ENCODE data around the gene CD37. TPM values are rescaled to one million over a fixed set of nuclear protein-coding genes. Genes with fewer than 3 reads are reported as not detected.
A peak's percentile ranks its signal among the peaks of the same experiment; 100 is the strongest.

CD37 gene
- total RNA-seq, 1 donor from 2014 or later: not detected

GRCh38 chr19:49338023-49338677 lies 2.9 kb downstream of the CD37 start:
- peak overlapping the region; percentile 84 for H3K4me3 Mint-ChIP-seq
- no peak for DNase-seq (ENCODE audit: extremely low spot score, unreplicated experiment)
- TF ChIP-seq, protein P1, sequence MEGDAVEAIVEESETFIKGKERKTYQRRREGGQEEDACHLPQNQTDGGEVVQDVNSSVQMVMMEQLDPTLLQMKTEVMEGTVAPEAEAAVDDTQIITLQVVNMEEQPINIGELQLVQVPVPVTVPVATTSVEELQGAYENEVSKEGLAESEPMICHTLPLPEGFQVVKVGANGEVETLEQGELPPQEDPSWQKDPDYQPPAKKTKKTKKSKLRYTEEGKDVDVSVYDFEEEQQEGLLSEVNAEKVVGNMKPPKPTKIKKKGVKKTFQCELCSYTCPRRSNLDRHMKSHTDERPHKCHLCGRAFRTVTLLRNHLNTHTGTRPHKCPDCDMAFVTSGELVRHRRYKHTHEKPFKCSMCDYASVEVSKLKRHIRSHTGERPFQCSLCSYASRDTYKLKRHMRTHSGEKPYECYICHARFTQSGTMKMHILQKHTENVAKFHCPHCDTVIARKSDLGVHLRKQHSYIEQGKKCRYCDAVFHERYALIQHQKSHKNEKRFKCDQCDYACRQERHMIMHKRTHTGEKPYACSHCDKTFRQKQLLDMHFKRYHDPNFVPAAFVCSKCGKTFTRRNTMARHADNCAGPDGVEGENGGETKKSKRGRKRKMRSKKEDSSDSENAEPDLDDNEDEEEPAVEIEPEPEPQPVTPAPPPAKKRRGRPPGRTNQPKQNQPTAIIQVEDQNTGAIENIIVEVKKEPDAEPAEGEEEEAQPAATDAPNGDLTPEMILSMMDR (conservative IDR thresholded peaks at IDR 0.05): no peak
- peak overlapping the region; percentile 85 for H3K27ac Mint-ChIP-seq
- H3K27me3 Mint-ChIP-seq: peaks cover 10% of the 10 kb centered on the region
- peaks cover 20% of the 10 kb centered on the region for H3K4me1 Mint-ChIP-seq (ENCODE audit: unreplicated experiment)
- H3K9me3 Mint-ChIP-seq: no peaks in the 10 kb centered on the region
- peaks cover 18% of the 10 kb centered on the region for H3K36me3 Mint-ChIP-seq

DNA sequence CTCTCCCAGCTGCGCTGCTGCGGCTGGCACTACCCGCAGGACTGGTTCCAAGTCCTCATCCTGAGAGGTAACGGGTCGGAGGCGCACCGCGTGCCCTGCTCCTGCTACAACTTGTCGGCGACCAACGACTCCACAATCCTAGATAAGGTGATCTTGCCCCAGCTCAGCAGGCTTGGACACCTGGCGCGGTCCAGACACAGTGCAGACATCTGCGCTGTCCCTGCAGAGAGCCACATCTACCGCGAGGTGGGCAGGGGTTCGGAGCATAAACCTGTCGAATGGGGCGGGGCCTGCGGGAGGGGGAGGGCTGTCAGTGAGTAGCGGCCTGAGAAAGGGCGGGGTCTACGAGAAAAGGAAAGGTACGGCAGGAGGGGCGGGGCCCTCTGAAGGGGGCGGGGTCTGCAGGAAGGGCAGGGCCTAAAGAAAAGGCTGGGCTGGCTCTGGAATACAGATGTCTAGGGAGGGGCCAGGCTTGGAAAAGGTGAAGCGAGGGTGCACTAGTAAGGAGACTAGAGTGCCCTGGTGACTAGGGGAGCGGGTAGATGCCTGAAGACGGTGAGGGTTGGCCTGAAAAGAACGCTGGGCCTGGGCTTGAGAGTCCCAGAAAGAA lies 3.6 kb downstream of the CD37 start:
- Mint-ChIP-seq H3K27me3 (peaks cover 10% of the 10 kb centered on the region), H3K27ac (peak overlapping the region; percentile 85), H3K4me1 (ENCODE audit: unreplicated experiment) (peaks cover 17% of the 10 kb centered on the region), H3K36me3 (peaks cover 18% of the 10 kb centered on the region), H3K4me3 (peak overlapping the region; percentile 84), H3K9me3 (no peaks in the 10 kb centered on the region)
- TF ChIP-seq, protein P1 (conservative IDR thresholded peaks at IDR 0.05): no peak
- peak; percentile 85 for DNase-seq (ENCODE audit: extremely low spot score, unreplicated experiment)

DNA sequence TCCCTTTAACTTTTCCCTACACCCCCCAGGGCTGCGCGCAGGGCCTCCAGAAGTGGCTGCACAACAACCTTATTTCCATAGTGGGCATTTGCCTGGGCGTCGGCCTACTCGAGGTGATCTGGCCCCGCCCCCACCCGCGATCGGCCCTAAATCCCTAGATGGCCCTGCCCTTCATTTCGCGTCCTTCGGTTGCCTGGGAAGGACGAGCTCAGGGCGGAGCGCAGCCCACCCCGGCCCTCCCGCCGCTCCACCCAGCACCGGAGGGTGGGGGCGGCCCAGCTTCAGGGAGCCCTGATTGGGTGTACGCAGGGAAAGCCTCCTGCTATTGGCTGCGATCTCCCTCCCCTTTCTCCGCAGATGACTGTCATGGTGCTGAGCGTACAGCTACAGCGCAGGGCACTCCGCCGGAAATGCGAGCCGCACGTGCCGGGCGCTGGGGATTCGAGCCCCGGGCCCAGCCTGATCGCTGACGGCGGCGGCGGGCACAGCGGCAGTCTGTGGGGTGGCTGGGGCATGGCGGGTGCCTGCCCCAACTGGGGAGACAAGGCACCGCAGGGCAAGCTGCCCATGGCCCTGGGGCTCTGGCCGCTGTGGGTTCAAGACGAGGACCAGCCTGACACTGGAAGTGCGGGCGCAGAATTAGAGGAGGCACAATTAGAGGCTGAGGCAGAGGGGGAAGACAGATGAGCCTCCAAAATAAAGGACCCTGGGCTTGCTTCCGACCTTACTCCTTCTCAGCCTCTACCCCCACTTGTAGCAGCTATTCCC lies 4.3 kb downstream of the CD37 start:
- DNase-seq (ENCODE audit: extremely low spot score, unreplicated experiment): peak; percentile 85
- peaks cover 10% of the 10 kb centered on the region for H3K27me3 Mint-ChIP-seq
- peak overlapping the region; percentile 84 for H3K4me3 Mint-ChIP-seq
- H3K27ac Mint-ChIP-seq: peak overlapping the region; percentile 85
- H3K36me3 Mint-ChIP-seq: peaks cover 19% of the 10 kb centered on the region
- H3K4me1 Mint-ChIP-seq (ENCODE audit: unreplicated experiment): peaks cover 17% of the 10 kb centered on the region
- TF ChIP-seq, protein P1 (conservative IDR thresholded peaks at IDR 0.05): no peak
- H3K9me3 Mint-ChIP-seq: no peaks in the 10 kb centered on the region

GRCh38 chr19:49340069-49340864 lies 5.1 kb downstream of the CD37 start:
- TF ChIP-seq, protein P1 (conservative IDR thresholded peaks at IDR 0.05): no peak
- Mint-ChIP-seq H3K27me3 (peaks cover 10% of the 10 kb centered on the region), H3K27ac (peak overlapping the region; percentile 23), H3K9me3 (no peaks in the 10 kb centered on the region), H3K4me3 (peak overlapping the region; percentile 65), H3K4me1 (ENCODE audit: unreplicated experiment) (peaks cover 17% of the 10 kb centered on the region), H3K36me3 (peaks cover 27% of the 10 kb centered on the region)
- DNase-seq (ENCODE audit: extremely low spot score, unreplicated experiment): no peak

All from type B pancreatic cell (in vitro differentiated cells).